GM19035 (cell line): ENCODE measurements around the gene COL4A2.

Experiments used
- ATAC-seq: cut with Tn5 transposase; IDR thresholded peaks from one replicate; pipeline ENCODE4 v1.9.1; 2021; ENCODE audit not compliant: unreplicated experiment

Gene COL4A2

DNA sequence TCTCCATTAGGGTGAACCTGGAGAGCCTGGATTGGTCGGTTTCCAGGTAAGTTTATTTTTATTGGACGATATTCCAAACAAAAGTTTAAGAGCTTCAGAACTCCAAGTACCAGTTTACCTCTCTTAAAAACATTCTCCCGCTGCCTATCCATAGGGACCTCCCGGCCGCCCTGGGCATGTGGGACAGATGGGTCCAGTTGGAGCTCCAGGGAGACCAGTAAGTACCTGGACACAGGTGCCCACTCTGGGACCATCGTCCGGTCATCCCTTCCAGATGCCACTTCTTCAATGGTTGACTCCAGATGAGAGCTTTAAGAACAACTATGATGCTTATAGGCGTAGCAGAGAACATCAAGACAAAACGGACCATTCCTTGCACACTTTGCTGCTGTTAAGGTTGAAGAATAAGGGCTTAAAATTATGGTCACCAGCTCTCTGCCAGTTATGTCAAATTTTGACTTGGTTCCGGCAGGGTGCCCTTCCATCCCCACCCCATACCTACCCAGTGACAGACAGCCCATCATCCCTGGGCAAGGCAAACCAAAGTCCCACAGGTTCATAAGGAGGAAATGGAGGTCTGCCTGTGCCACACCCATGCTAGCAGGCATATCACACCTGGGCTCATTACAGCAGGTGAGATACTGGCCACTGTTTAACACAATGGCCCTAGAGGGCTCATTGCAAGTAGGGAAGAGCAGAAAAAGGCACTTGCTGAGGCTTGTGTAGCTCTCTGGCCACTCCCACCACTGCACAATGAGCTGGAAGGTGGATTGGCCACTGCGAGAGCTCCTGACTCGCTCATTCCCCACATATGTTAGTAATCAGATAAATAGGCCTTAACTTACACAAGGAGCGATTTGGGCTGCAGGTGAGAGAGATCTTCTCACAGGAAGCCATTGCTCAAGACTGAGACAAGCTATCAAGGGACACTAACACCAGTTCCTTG, 123.6 kb downstream of the COL4A2 start:
- ATAC-seq, result no peak

DNA sequence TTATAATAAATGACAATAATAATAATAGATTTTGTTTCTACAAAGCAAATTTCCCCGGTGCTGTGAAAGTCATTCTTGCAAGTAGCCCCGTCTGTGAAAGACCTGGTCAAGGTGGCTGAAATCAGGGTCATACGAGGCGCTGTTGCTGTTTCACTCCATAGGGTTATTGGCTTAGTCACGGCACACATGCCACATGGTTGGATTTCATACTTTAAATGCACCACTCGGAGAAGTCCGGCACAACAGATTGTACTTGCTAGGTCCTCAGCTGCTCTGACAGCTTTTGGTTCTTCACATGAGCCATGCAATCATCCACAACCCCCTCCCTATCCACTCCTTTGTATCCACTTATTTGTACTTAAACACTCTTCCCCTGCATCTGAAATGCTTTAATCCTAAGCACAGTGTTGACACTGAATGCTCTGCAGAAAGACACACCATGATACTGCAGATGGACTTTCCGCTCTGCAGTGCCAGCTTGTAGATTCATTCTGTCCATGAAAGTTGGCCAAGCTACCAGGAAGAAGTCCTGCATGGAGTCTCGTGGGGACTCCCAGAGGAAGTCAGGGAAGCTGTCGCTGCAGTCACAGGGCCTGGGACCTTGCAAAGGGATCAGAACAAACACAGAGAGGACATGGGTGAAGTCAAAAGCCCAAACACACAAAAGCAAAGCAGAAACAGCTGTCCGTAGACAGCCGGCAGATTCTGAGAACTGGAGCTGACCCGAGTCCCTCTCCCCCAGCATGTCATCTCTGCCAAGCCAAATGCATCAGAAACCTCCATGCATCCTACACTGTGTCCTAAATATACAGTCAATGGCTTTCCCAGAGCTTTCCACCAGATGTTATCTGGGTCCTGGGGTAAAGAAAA, 124.6 kb downstream of the COL4A2 start:
- no peak for ATAC-seq

DNA sequence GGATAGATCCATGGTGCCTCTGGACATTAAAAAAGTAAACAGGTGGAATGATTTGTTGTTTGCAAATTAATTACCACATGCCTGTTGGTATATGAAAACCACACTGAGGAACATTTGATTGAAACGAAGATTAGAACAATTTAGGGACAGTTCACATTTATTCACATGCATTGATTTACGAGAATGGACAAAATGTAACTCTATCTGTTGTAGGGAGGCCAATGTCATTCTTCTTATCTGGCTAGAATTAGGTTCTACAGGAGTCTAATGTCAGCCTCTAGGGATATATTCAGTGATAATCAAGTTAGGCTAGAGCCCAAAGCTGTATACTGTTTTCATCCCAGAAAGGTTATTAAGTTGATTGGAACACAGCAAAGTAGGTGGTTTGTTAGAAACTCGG, 125.4 kb downstream of the COL4A2 start:
- ATAC-seq, result no peak

DNA sequence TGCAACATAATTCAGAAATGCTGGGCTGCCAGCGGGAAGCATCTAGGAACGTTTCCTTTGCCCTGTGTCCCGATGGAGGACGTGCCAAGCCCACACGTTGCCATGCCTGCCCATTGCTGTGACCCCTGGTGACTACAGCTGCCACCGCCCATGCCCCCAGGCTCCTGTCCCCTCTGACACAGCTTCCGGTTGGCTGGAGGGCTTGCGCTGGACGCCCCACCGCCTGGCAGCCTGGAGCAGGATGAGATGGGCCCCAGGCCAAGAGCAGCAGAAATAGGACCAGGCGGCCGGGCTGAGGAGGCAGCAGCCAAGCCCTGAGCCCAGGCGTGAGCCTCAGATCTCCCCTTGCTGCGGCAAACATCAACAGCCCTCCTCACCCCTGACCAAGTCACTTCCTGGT, 125.9 kb downstream of the COL4A2 start:
- no peak for ATAC-seq

DNA sequence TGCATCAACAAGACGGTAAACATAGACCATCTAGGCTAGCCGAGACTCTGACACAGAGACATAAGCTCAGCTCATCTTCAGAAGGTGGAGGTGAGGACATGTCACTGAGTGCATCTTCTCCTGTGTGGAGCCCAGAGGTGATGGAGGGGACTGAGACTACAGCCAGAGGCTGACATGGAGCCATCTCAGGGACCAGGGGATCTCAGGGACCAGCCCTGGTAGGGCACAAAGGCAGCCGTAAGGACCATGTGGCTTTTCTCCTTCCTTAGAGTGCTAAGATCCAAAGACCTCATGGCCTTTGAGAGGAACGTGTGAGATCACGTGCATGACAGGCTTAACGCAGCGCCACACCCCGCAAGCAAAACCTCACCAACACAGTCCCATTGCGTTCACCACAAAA, 127.5 kb downstream of the COL4A2 start:
- ATAC-seq, result no peak

DNA sequence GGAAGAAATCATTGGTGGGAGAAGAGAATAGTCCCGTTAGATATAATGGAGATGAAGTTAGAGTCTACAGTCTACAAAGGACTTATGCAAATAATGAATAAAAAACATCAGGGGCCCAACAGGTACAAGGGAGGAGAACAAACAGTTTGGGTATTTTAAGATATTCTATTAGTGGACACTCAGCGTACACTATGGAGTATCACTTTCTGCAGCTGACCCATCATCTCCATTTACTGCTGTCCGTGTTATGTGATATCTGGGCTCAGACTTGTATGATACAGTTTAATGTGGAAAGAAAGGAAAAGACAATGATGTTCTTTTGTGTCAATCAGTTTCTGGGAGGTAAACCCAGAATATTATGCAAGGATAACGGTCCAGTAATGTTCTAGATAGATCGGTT, 128.2 kb downstream of the COL4A2 start:
- no peak for ATAC-seq

DNA sequence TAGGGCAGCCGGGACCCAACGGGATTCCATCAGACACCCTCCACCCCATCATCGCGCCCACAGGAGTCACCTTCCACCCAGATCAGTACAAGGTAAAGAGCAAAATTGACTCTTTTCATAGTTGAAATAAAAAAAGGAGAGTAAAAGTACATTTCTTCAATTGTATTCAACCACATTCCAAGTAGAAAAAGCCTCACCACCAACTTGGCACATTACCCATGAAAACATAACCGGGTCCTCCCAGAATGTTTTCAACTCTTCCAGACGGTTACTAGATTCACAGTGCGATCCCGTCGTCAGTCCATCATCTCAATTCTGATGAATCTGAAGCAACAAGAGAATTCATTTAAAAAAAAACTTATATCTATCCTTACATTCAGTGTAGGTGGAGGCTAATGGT, 129.2 kb downstream of the COL4A2 start:
- no peak for ATAC-seq

DNA sequence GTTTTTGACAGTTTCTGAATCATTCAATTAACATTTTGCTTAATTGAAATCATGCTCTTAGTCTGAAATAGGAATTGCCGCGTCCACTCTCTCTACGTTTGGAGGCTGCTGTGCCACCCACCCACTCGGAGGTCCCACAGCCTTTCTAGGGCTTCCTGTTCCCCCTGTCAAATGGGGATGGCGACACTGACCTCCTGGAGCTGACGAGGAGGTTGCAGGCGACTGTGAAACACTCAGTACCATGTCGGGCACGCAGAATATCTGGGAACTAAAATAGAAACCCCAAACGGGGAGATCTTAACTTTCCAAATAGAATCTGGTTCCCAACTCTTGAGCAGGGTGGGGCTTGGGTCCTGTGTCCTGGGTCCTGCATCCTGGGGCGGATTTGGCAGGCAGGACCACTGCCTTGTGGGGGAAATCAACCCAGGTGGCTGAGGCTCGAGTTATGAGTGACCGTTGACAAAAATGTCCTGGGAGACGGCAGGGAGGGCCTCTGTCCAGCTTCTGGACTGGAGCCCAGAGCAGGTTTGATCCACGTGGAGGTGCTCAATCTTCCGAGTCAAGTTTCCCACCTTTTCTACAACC, 129.8 kb downstream of the COL4A2 start:
- no peak for ATAC-seq

DNA sequence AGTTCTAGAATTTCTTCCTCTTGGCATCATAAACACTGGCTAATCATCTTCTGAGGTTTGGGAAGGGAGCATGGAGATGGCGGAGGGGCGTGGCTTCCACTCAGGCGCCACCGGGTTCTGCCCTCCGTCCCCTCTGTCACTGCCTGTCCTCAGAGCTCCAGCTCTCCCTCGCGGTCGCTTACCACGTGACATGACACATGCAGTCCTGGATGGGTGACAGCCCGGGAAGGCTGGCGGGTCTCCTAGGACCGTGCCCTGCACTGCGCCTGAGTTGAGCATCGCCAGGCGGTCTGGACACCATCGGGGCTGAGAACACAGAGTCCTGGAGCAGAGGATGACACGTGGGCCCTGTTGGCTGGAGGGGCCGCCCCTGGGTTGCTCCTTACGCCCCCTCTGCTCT, 131.1 kb downstream of the COL4A2 start:
- no peak for ATAC-seq

DNA sequence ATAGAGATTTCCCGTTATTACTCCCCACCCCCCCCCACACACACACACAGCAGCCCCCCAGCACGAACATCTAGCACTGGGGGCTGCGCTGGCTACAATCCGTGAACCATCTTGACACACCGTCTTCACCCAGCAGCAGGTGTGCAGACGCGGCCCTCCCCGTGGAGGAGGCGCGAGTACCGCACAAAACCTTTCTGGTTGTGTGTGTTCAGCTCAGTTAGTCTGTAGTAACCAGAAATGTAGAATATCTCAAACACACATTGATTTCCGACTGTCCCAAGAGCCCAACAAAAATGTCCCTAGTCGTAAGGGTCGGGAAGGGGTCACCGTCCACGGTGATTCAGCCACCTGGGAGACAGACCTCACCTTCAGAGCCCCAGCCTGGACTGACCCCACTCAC, 131.7 kb downstream of the COL4A2 start:
- no peak for ATAC-seq

DNA sequence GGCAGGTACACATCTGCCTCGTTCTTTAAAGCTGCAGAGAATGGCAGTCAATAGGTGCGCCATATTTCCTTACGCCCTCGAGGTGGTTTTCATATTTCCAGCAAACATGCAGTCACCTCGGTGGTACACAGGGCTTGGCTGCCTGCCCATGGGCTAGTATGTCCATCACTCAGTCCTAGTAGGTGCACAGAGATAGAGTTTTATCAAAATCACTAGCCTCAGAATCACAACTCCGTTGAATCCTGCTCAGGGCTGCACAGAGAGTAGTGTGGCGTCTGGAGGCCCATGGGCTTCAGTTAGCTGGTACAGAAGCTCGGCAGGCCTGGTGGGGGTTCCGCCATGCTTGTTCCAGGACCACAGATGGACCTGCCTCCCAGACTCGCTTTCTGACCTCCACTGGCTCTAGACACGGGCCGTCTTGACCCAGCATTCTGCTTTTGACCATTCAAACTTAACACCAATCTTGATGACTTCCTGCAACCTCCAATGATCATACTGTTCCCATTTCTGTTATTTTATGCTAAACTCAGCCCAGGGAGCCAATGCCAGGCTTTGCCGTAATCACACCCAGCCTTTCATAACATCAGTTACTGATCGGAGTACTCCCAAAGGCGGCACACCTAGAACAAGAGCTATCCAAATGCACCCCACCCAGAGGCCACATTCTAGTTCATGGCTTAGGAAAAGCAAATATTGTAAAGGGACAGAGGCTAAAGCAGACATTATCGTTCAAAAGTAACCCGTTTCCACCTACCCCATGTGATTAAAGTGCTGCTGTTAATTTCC, 134.1 kb downstream of the COL4A2 start:
- no peak for ATAC-seq

DNA sequence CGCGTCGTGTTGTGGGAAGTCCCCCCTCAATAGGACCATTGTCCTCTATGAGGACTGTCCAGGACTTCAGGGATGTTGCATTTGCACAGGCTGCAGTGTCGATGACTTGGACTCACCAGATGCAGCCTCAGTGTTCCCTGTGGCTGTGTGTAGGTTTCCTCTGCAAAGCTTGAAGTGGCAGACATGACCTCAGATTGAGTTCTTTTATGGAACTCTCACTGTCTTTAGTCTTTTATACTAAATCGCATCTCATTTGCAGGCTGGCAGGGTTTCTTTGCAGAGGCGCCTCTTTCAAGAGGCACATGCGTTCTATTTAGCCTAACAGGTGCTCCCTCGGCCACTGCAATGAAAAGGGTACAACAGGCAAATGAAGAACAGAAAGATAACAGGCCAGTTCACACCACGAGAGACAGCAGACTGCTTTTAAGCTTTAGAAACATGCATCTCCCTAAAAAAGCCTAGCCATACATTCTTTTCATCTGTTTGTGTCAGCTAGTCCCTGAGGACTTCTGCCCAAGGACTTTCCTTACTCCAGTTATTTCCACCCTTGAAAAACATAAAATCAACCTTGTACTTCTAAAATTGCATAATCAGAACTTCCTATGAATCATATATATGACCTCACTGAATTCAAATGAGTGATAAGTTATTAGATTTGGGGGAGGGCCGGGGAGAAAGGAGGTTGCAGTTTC, 136.0 kb downstream of the COL4A2 start:
- no peak for ATAC-seq

DNA sequence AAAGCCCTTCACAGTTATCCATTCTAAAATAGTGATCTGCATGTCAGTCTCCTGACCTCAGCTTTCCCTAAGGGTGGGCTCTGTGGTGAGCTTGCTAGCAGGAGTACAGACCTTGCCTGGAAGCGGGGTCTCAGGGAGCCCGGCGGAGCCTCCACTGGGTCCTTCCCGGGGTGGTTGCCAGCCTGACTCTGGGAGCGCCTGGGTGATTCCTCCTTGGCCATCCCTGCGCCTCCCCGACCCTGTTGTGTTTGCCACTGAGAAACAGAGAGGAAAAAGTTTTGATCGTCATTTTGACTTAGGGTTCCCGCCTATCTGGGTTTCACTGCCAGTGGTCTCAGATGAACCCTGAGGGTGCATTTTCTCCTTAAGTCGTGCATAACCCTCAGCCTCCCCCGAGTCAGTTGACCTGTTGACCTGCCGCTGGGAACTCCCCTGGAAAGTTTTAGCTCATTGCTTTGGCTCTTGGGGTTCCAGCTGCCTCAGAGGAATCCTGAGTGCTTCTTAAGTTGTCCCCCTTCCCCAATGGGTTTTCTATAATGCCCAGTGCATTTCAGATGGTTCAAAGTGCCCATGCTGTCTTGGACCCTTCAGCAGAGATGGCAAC, 136.6 kb downstream of the COL4A2 start:
- ATAC-seq, result peak; percentile 31

DNA sequence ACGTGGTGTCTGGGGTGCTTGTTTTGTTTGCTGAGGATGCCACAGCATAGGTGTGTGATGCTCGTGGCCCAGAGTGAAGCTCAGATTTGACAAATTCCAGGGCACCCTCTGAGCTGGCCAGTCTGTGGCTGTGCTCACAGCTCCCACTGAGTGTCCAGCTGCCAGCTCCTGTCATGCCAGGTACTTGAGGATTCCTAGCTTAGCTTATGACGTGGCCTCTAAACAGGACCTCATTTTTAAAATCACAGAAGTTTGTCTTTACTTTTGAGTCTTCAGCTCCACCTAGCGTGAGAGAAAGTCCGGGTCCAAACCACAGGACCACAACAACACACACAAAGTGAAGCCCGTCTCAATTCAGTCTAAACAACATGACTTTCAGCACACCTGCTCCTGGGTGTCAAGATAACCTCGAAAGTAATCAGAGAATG, 137.2 kb downstream of the COL4A2 start:
- peak; percentile 59 for ATAC-seq

DNA sequence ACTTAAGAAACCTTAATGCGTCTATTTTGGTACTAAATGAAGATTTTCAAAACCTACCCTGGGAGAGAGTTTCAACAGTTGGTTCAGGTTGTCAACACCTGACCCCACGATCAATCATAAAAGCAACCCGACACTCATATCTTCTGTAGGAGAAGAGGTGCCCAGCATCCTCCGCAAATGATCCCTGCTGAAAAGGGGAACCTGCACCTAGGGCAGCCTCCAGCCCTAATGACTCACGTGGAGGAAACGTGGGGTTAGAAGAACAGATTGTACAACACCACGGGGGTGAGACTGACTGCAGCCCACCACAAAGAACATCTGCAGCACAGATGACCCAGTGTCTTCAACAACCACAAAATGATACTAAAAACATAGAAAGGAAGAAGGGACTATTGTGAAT, 138.1 kb downstream of the COL4A2 start:
- ATAC-seq, result peak; percentile 35

DNA sequence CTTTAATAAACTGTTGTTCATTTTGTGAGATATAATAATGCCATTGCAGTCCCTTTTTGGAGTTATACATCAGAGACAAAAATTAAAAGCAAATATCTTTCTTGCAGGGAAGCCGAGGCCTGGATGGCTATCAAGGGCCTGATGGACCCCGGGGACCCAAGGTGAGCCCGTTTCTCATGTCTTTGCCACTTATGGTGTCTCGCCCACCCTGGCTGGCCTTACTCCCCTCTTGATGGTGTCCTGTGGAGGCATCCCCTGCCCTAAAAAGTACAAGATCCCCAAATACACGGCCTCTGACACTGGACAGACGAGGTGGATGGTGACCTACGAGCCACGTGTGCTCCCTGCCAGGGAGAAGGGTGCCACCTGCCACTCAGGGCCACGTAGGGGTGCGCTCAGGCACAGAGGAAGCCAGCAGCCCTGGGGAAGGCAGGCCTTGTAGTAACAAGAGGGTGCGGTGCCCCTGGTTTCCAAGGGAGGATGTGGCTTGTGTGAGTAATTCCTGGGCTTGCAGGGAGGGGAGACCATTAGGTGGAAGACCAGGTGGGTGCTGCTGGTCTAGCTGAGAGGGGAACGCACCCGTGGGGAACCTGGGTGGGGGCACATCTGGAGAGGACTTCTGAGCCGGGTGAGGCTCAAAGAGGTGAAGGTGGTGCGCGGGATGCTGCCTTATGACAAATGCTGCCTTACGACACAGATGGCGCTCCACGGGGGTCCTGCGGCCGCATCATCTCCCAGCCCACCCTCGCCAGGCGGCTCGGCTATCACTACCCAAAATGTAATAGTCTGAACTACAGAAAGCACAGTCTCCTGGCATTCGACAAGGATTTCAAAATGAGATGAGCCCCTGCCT, 138.9 kb downstream of the COL4A2 start:
- no peak for ATAC-seq

DNA sequence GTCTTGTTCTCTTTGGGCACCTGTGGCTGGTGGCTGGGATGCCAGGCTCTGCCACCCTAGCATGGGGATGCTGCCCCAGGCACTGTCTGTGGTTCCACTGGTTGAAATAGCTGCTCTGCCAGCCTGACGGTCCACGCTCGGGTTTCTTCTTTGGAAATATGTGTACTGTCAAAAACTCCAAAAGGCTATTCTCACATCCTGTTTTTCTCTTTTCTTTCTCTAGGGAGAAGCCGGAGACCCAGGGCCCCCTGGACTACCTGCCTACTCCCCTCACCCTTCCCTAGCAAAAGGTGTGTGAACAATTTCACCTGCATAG, 139.4 kb downstream of the COL4A2 start:
- ATAC-seq, result no peak

DNA sequence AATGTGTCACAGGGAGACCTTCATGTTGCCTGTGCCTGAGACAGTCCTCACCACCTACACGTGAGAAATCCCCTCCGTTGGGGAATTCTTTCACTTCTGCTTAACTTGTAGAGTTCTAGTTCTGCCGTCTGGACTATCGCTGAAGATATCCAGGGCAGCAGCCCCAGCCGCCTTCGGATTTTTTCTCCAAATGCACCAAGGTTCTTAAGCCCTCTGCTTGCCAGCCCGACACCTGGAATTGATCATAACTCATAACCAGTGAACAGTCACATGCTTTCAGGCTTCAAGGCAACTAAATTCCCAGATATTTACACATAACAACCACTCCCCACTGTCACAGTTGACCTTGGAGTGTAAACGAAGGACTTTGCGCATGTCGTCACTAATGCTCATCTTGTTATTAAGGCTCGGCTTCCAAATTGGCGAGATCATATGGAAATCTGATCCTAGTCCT, 140.0 kb downstream of the COL4A2 start:
- ATAC-seq, result no peak

DNA sequence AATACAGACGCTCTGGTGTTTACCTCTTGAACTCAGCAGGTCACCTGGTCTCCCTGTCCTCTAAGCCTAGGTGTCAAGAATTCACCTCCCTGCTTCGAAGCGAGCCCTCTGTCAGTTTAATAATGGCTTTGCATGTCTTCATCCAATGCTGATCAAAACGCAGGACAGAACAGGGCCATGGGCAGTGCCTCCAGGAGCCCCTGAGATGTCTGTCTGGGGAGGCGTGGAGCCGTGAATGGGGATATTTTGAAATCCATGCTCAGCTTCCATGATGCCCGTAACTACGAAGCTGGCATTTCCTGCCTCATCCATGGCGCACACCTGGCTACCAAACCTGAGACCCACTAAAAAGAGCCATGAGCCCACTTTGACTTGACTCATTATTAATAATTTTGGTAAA, 140.7 kb downstream of the COL4A2 start:
- ATAC-seq, result no peak
